Calu3 (cell line): ENCODE data around the gene KRTDAP. TPM values are rescaled to one million over a fixed set of nuclear protein-coding genes. Genes with fewer than 3 reads are reported as not detected.
A peak's percentile ranks its signal among the peaks of the same experiment; 100 is the strongest.

ENCODE experiments used
- BruUV-seq: library from RNA; stranded (reverse); fragments of 400-500 nt; replicated peaks from 2 replicates; lab custom pipeline; 2021; lab: Mats Ljungman, UMichigan
- CTCF ChIA-PET: fragments of 300-600 bp; sonication (Branson Sonifier 250); formaldehyde crosslinking; loops from one replicate; lab custom pipeline; 2022; ENCODE audit warnings: antibody characterized with exemption; lab: Charles Lee
- DNase-seq: peaks from one replicate; pipeline ENCODE4 v3.0.0; 2022
- H3K27ac Mint-ChIP-seq: one replicate; pipeline ENCODE4 v1.8.0; 2022; ENCODE audit warnings: mixed read lengths; ENCODE audit not compliant: unreplicated experiment
- H3K27me3 Mint-ChIP-seq: one replicate; pipeline ENCODE4 v1.8.0; 2022; ENCODE audit warnings: mixed read lengths; ENCODE audit not compliant: unreplicated experiment
- H3K36me3 Mint-ChIP-seq: one replicate; pipeline ENCODE4 v1.8.0; 2022; ENCODE audit warnings: mild to moderate bottlenecking, moderate library complexity, mixed read lengths; ENCODE audit not compliant: insufficient read depth, unreplicated experiment
- H3K4me1 Mint-ChIP-seq: one replicate; pipeline ENCODE4 v1.8.0; 2022; ENCODE audit warnings: mild to moderate bottlenecking, low read depth, mixed read lengths; ENCODE audit not compliant: unreplicated experiment
- H3K4me3 Mint-ChIP-seq: one replicate; pipeline ENCODE4 v1.8.0; 2022; ENCODE audit warnings: mild to moderate bottlenecking, low read depth, moderate library complexity, mixed read lengths; ENCODE audit not compliant: unreplicated experiment
- H3K9me3 Mint-ChIP-seq: one replicate; pipeline ENCODE4 v1.8.0; 2022; ENCODE audit warnings: low read depth, mixed read lengths; ENCODE audit not compliant: unreplicated experiment
- intact Hi-C: fragments of 100-400 bp; cut with micrococcal nuclease; formaldehyde crosslinking; loops from one replicate; pipeline ENCODE4 v1.10.0; 2022; ENCODE audit not compliant: unreplicated experiment
- total RNA-seq: library from RNA; stranded (reverse); gene quantifications from 2 replicates; pipeline ENCODE4 v1.2.3, GENCODE V29; 2022
- TF ChIP-seq, protein P1 (sequence below): fragments of 200-600 bp; IDR thresholded peaks from one replicate; pipeline ENCODE4 v1.8.0; 2022; ENCODE audit warnings: antibody characterized with exemption; ENCODE audit not compliant: unreplicated experiment

Gene KRTDAP
- total RNA-seq, 1 experiment from 2014 or later = not detected

DNA sequence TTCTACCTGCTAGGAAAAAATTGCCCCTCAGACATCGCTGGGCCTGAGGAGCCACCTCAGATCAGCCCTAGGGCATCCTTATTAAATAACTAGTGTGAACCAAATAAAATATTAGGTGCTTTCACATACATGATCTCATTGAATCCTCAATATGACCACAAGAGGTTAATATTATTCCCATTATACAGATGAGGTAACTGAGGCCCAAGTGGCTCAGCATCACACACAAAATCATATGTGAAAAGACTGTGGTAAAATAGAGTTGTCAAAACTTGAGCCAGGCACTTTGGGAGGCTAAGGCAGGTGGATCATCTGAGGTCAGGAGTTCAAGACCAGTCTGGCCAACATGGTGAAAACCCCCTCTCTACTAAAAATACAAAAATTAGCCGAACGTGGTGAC is 26.0 kb upstream of the KRTDAP start:
- no peak overlapping the region for H3K27ac Mint-ChIP-seq
- TF ChIP-seq, protein P1, sequence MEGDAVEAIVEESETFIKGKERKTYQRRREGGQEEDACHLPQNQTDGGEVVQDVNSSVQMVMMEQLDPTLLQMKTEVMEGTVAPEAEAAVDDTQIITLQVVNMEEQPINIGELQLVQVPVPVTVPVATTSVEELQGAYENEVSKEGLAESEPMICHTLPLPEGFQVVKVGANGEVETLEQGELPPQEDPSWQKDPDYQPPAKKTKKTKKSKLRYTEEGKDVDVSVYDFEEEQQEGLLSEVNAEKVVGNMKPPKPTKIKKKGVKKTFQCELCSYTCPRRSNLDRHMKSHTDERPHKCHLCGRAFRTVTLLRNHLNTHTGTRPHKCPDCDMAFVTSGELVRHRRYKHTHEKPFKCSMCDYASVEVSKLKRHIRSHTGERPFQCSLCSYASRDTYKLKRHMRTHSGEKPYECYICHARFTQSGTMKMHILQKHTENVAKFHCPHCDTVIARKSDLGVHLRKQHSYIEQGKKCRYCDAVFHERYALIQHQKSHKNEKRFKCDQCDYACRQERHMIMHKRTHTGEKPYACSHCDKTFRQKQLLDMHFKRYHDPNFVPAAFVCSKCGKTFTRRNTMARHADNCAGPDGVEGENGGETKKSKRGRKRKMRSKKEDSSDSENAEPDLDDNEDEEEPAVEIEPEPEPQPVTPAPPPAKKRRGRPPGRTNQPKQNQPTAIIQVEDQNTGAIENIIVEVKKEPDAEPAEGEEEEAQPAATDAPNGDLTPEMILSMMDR = no peak
- CTCF ChIA-PET = no interaction called here
- H3K9me3 Mint-ChIP-seq = no peaks in the 10 kb centered on the region
- peaks cover 22% of the 10 kb centered on the region for H3K4me1 Mint-ChIP-seq
- peaks cover 46% of the 10 kb centered on the region for H3K27me3 Mint-ChIP-seq
- BruUV-seq = no TSS peak
- intact Hi-C loops = no loop called here
- DNase-seq = no peak
- H3K4me3 Mint-ChIP-seq = no peak overlapping the region
- peaks cover 4% of the 10 kb centered on the region for H3K36me3 Mint-ChIP-seq

DNA sequence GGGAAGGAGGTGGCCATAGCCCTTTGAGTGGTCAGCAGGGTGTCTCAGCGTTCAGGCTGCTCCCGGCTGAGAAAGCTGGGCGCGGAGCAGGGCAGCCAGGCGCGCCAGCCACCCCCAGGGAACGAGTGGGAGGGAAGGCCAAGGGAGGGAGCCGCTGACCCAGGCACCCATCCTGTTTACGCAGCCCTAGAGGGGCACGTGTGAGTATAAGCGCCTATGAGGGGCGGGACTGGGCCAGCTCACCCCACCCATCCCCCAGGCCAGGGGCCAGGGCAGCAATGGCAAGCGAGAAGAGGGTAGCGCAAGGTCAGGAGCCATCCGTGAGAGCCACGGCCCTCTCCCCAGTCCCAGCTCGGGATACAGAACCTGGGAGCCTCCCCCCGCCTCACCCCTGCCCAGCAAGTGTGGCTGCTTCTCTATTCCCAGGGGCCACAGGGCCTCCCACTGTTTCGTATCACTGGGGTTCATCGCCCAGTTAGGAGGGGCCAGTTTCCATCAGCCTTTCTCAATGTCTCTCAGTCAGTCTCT is 24.1 kb upstream of the KRTDAP start:
- CTCF ChIA-PET = no interaction called here
- peaks cover 17% of the 10 kb centered on the region for H3K4me1 Mint-ChIP-seq
- peaks cover 37% of the 10 kb centered on the region for H3K27me3 Mint-ChIP-seq
- TF ChIP-seq, protein P1 = peak; percentile 2
- no peak overlapping the region for H3K27ac Mint-ChIP-seq
- H3K4me3 Mint-ChIP-seq = peak overlapping the region; percentile 1
- no peaks in the 10 kb centered on the region for H3K9me3 Mint-ChIP-seq
- intact Hi-C loops = loop anchor here (5.0 kb wide), 1 partner anchor 33 kb away; the partner anchor contains the start of gene TMEM147
- no peak for DNase-seq
- no TSS peak for BruUV-seq
- H3K36me3 Mint-ChIP-seq = peaks cover 17% of the 10 kb centered on the region

DNA sequence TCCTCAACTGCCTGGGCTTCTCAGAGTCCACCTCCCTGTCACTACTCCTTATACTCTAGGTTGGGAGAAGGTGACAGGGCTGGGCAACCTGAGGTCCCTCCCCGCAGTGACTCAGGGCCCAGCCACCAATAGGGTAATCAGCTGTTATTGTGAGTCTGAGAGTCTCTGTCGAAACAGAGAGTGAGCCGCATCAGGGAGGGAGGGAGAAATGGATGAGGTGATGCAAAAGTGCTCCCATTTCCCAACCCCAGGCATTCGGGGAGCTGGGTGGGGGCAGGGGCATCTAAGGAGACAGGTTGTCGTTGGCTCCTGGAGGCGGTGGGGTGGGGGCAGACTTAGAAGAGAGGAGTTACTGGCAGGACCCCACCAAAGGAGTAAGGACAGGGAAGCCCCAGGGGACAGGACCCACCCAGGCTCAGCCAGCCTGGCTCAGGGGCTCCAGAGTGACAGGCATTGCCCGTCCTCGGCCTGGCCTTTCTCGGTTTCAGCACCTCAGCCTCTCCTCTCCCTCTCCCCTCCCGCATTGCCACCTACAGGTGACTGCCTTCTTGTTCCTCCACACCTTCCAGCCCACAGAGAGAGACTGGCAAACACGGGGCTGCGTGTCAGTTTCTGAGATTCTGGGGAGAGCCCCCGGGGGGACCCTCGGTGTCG is 23.5 kb upstream of the KRTDAP start, which contains the start of gene DMKN:
DMKN (minus strand) TSS at position 22 of the 654 bp plus-strand sequence. CDS start 174 bp downstream, outside the sequence.
- TF ChIP-seq, protein P1 = peak; percentile 25
- H3K4me3 Mint-ChIP-seq = peak within 1 kb of the TSS; percentile 1
- no TSS peak for BruUV-seq

GRCh38 chr19:35512831-35513627 is 22.8 kb upstream of the KRTDAP start:
- CTCF ChIA-PET = interaction anchor here (0.6 to 0.7 kb wide), 2 partner anchors 21 to 235 kb away, joined by 5 read pairs; no protein-coding TSS in a partner anchor
- no peak overlapping the region for H3K4me3 Mint-ChIP-seq
- H3K36me3 Mint-ChIP-seq = peaks cover 26% of the 10 kb centered on the region
- no peak overlapping the region for H3K27ac Mint-ChIP-seq
- peaks cover 31% of the 10 kb centered on the region for H3K27me3 Mint-ChIP-seq
- H3K9me3 Mint-ChIP-seq = no peaks in the 10 kb centered on the region
- TF ChIP-seq, protein P1 = no peak
- DNase-seq = no peak
- BruUV-seq = no TSS peak
- intact Hi-C loops = loop anchor here (5.0 kb wide), 1 partner anchor 34 kb away; the partner anchor contains the start of gene TMEM147
- H3K4me1 Mint-ChIP-seq = peaks cover 20% of the 10 kb centered on the region

More for the DNA sequence above, 23.5 kb upstream of the KRTDAP start, which contains the start of gene DMKN:
- Mint-ChIP-seq H3K27me3 (peaks cover 32% of the 10 kb centered on the region), H3K4me1 (peaks cover 14% of the 10 kb centered on the region), H3K36me3 (peaks cover 22% of the 10 kb centered on the region), H3K27ac (no peak within 1 kb of the TSS), H3K9me3 (no peaks in the 10 kb centered on the region)
- peak; percentile 54 for DNase-seq
- intact Hi-C loops = loop anchor here (5.0 kb wide), 1 partner anchor 34 kb away; the partner anchor contains the start of gene TMEM147
- CTCF ChIA-PET = interaction anchor here (0.6 to 0.7 kb wide), 2 partner anchors 21 to 234 kb away, joined by 5 read pairs; no protein-coding TSS in a partner anchor
